ENCODE data around the gene UMODL1.
"Not testable (repeated sequence)": the region's sequence is repeated elsewhere in the genome, so short reads cannot be mapped to it uniquely, and the experiment has no call there.

Gene UMODL1

DNA sequence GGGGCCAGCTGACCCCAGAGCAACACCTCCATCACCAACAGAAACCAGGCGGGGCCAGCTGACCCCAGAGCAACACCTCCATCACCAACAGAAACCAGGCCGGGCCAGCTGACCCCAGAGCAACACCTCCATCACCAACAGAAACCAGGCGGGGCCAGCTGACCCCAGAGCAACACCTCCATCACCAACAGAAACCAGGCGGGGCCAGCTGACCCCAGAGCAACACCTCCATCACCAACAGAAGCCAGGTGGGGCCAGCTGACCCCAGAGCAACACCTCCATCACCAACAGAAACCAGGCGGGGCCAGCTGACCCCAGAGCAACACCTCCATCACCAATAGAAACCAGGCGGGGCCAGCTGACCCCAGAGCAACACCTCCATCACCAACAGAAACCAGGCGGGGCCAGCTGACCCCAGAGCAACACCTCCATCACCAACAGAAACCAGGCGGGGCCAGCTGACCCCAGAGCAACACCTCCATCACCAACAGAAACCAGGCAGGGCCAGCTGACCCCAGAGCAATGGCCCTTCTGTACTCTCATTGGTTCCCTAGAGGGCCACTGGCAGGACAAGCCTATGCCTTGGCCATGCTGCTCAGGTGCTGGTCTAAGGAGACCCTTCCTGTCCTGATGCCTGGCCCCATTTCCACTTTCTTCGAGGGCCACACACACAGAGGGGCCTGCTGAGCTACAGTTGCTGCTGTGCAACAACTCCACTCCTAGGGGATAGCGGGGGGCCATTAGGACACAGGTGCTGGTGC, 7.3 kb downstream of the UMODL1 start:
- not testable (repeated sequence) for DNase-seq

- DNase-seq, result no peak
Measured at GRCh38 chr21:42079008-42079938, 8.2 kb downstream of the UMODL1 start.

DNA sequence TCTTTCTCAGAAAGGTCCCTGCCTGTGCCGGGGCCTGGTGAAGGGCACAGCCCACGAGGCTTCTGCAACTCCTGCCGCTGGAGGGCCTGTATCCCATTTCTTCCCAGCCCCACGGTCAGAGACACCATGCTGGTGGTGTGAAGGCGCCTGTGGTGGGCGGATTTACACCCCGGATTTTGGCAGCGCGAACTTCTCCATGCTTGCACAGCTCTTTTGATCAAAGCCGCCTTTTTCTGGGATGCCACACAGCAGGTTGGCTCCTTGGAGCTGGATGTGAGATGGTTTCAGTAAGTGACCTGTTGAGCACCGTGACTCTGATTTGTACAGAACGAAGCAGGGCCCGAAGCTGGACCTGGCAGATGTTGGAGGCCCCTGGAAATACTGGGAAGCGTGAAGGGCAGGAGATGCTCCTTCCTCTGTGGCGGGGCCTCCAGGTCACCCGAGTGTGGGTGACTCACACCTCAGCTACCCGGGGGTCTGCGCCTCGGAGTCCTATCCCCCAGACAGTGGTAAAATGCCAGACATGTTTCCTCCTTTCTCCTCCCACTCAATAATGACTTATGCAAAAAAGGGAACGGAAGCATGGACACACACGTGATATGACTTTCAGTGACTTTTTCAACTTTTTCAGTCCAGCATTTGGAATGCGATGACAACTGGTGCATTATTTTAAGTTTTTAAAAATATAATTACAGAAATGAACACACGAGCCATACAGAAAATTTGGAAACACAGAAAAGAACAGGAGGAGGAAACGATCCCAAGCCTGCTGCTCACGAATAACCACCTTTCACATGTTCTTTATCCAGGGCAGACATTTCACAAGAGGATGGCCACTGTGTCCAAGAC, 9.0 kb downstream of the UMODL1 start:
- no peak for DNase-seq

GRCh38 chr21:42080788-42081083, 9.6 kb downstream of the UMODL1 start:
- DNase-seq, result peak in 2 of 56 donors; percentile 5 to 9

GRCh38 chr21:42081138-42081537, 10.0 kb downstream of the UMODL1 start:
- peak in 4 of 56 donors; percentile 18 to 26 (median 24) for DNase-seq

DNA sequence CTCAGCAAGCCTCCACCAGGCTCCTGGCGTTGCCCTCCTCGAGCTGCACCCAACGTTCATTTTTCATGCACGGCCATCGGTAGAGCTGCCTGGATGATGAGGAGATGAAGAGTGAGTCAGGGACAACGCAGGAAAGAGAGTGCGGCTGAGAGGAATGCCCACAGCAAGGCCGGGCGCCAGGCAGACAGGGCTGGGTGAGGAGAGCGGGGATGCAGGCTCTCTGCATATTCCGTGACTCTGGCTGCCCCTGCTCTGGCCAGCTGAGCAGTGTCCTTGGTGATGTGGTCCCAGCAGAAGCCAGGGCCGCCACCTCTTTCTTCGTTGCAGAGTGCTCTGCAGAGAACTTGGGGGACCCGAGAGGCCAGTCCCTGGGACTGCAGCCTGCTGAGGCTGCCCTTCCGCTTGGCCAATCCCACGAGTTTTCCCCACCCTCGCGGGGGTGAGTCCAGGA, 10.8 kb downstream of the UMODL1 start:
- DNase-seq, result peak in 5 of 56 donors; percentile 16 to 55 (median 22)

GRCh38 chr21:42082501-42083360, 11.6 kb downstream of the UMODL1 start:
- DNase-seq, result no peak

GRCh38 chr21:42083361-42083690, 12.2 kb downstream of the UMODL1 start:
- no peak for DNase-seq

DNA sequence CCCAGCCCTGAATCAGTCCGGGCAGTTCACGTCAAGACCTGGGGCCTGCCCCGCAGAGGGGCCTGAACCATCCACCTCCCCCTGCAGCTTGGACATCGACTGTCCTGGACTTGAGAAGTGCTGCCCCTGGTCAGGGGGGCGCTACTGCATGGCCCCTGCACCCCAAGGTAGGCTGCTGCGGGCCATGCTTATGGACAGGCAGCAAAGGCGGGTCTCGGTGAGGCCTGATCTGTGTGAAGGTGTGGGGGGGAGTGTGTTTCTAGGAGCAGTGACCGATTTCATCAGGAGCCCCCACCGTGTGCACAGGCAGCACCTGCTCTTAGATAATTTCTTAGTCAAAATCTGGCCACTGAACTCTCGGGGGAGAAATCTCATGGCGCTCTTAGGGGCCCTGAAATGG, 13.0 kb downstream of the UMODL1 start:
- DNase-seq, result no peak

- DNase-seq, result no peak
Measured at GRCh38 chr21:42085246-42086077, 14.3 kb downstream of the UMODL1 start.

DNA sequence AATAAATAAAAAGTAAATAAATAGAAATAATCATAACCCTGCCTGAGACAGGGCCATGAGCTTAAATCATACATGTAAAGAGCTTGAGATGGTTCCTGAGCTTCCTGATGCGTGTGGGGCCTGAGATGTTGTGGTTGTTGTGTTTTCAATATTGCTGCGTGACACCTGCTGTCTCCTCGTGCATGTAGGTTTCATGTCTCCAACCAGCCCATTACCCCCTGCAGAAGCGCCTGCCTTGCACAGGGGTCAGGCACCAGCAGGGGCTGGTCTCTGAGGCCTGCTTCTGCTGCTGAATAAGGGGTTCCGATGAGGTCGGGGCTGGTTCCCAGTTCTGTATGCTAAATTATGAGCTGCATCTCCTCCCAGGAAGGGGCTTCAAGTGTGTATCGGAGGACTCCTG, 15.9 kb downstream of the UMODL1 start:
- no peak for DNase-seq

DNA sequence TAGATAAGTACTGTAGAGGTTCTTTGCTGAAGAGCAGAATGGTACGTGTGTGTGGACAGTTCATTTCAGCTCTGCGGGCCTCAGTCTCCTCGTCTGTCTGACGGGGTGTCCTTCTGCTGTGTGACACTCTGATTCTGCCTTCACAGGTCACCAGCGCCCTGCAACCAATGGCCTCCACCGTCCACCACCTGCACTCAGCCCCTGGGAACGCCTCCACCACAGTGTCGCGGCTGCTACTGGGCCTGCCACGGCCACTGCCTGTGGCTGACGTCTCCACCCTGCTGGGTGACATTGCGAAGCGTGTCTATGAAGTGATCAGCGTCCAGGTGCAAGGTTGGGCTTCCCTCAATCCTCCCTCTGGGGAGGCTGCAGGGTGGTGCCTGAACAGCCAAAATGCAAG, 17.0 kb downstream of the UMODL1 start:
- DNase-seq, result no peak

GRCh38 chr21:42088658-42089057, 17.5 kb downstream of the UMODL1 start:
- DNase-seq, result no peak

- peak in 1 of 56 donors; percentile 24 for DNase-seq
Measured at GRCh38 chr21:42089093-42089631, 18.0 kb downstream of the UMODL1 start.

DNA sequence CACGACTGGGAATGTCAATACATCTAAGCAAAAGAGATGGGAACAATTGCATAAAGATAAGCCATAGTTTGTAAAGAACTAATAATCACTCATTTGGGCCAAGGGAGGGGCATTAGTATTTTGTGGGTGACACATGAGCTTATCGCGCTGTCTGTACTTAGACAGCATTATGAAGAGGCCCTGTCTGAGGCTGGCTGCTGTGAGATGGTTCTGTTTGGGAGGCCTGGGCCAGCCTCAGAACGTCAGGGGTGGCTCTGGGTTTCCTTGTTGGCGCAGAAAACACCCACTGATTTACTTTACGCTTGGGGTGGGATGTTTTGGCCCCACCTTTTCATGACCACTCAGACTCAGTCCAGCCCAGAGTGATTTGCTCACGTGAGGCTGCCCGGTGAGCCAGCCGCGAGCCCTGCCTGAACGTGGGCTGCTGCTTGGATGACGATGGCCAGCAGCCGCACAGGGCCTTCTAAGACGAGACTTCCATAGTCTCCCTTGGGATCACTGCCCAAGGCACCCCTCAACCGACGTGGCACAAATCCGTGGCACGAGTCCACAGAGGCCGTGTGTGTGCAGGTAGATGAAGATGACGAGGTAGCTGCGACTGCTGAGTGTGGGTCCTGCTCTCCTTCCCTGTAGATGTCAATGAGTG, 18.7 kb downstream of the UMODL1 start:
- DNase-seq, result no peak

DNA sequence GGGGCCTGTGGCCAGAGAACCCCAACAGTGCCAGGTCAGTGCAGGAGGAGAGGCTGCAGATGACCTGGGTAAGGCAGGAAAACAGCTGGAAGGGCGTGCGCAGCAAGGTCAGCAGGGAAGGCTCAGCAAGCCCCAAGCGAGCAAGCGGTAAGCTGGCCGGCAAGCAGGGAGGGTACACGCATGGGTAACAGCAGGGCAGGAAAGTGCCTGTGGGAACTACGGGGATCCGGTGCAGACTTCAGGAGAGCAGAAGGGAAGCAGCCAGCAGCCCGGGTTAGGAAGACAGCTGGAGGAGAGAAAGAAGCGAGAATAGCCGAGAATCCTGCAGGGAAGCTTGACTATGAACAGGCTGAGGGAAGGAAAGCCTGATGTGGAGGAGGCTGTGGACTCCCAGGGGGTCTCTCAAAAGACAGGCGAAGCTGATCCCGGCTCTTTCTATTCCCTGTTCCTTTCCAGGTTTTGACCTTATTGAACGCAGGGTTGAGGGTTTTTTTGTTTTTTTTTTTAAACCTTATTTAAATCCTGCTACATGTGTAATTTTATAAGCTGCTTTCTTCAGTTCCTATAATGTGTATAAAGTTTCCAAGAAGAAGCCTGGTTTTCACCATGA, 20.9 kb downstream of the UMODL1 start:
- no peak for DNase-seq

DNA sequence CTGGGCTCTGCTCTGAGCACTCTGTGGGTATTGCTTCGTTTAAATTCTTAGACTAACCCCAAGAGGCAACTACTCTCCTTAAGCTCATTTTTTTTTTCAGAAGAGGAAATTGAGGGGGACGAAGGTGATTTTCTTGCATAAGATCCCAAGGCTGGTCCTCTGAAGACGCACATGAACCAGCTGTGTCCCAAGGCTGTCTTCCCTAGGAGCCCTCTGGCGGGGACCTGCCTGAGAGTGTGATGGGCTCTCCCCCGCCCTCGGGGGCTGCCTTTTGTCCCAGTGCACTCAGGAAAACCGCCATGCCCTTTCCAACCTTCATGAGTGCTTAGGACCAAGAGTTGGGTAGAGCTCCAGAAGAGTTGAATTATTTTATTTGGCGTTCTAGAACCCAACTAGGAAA, 21.7 kb downstream of the UMODL1 start:
- no peak for DNase-seq

GRCh38 chr21:42093186-42093585, 22.1 kb downstream of the UMODL1 start:
- DNase-seq, result no peak
